Measurements from ENCODE around the gene PHYH. TPM values are rescaled to one million over a fixed set of nuclear protein-coding genes. Genes with fewer than 3 reads are reported as not detected.

PHYH gene
- total and polyA plus RNA-seq, 2 donors (not counting 1 experiment from before 2014, with no cell fraction given), result 21.8 to 31.5 TPM

DNA sequence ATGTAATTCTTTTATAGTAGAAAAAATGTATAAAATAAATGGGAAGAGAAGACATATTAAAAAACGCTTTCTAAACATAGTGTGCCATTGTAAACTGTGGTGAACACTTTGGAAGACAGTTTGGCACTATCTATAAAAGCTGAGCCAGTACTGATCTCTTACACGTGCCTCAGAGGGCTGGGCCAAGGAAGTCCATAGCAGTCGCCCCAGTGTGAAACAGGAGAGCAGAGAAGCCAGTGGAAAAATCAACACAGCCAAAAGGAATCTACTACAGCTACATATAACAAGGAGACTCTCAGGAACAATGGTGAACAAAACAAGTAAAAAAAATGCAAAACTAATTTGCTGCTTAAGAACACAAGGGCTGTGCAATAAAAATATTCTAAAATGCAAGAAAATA is 27.7 kb upstream of the PHYH start:
- no peaks in the 10 kb centered on the region for H3K9me3 ChIP-seq (ENCODE audit: control insufficient read depth, insufficient read depth, low read depth, low read length)
- H2AFZ ChIP-seq (ENCODE audit: low read length), result no peak overlapping the region
- TF ChIP-seq, protein P1, sequence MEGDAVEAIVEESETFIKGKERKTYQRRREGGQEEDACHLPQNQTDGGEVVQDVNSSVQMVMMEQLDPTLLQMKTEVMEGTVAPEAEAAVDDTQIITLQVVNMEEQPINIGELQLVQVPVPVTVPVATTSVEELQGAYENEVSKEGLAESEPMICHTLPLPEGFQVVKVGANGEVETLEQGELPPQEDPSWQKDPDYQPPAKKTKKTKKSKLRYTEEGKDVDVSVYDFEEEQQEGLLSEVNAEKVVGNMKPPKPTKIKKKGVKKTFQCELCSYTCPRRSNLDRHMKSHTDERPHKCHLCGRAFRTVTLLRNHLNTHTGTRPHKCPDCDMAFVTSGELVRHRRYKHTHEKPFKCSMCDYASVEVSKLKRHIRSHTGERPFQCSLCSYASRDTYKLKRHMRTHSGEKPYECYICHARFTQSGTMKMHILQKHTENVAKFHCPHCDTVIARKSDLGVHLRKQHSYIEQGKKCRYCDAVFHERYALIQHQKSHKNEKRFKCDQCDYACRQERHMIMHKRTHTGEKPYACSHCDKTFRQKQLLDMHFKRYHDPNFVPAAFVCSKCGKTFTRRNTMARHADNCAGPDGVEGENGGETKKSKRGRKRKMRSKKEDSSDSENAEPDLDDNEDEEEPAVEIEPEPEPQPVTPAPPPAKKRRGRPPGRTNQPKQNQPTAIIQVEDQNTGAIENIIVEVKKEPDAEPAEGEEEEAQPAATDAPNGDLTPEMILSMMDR (conservative IDR thresholded peaks at IDR 0.05 in 1 of 2, IDR thresholded peaks at IDR 0.05 in 1 of 2; ENCODE audit: low read depth in 1 of 2, low read length in 2 of 2), result no peak
- TF ChIP-seq EZH2 (IDR thresholded peaks at IDR 0.05; ENCODE audit: low read length, missing control alignments), result no peak
- H3K4me2 ChIP-seq (ENCODE audit: extremely low read depth, insufficient read depth, low read length), result no peak overlapping the region
- no peak overlapping the region for H3K27ac ChIP-seq (ENCODE audit: insufficient read depth, low read length)
- H3K4me1 ChIP-seq (ENCODE audit: control insufficient read depth, extremely low read depth, insufficient read depth, low read length), result no peaks in the 10 kb centered on the region
- no peak for DNase-seq (ENCODE audit: low read depth in 2 of 2)
- H3K4me3 ChIP-seq (replicated peaks in 1 of 4; ENCODE audit: control extremely low read depth in 1 of 4, insufficient read depth in 1 of 4, low read depth in 3 of 4, low read length in 4 of 4), result no peak overlapping the region
- H3K36me3 ChIP-seq (ENCODE audit: control insufficient read depth, insufficient read depth, low read length), result peaks cover 6% of the 10 kb centered on the region
- H4K20me1 ChIP-seq (ENCODE audit: control insufficient read depth, extremely low read depth, insufficient read depth, low read length), result no peaks in the 10 kb centered on the region
- H3K27me3 ChIP-seq (ENCODE audit: control insufficient read depth, insufficient read depth, low read length), result no peaks in the 10 kb centered on the region
- no peaks in the 10 kb centered on the region for H3K79me2 ChIP-seq (ENCODE audit: control insufficient read depth, insufficient read depth, low read length)
- no peak overlapping the region for H3K9ac ChIP-seq (ENCODE audit: insufficient read depth, low read length)

- no peaks in the 10 kb centered on the region for H4K20me1 ChIP-seq (ENCODE audit: control insufficient read depth, extremely low read depth, insufficient read depth, low read length)
- no peaks in the 10 kb centered on the region for H3K27me3 ChIP-seq (ENCODE audit: control insufficient read depth, insufficient read depth, low read length)
- H3K9ac ChIP-seq (ENCODE audit: insufficient read depth, low read length), result no peak overlapping the region
- H3K4me3 ChIP-seq (replicated peaks in 1 of 4; ENCODE audit: control extremely low read depth in 1 of 4, insufficient read depth in 1 of 4, low read depth in 3 of 4, low read length in 4 of 4), result no peak overlapping the region
- no peaks in the 10 kb centered on the region for H3K9me3 ChIP-seq (ENCODE audit: control insufficient read depth, insufficient read depth, low read depth, low read length)
- no peak overlapping the region for H3K27ac ChIP-seq (ENCODE audit: insufficient read depth, low read length)
- no peak overlapping the region for H3K4me2 ChIP-seq (ENCODE audit: extremely low read depth, insufficient read depth, low read length)
- H3K4me1 ChIP-seq (ENCODE audit: control insufficient read depth, extremely low read depth, insufficient read depth, low read length), result no peaks in the 10 kb centered on the region
- H2AFZ ChIP-seq (ENCODE audit: low read length), result no peak overlapping the region
- H3K79me2 ChIP-seq (ENCODE audit: control insufficient read depth, insufficient read depth, low read length), result no peaks in the 10 kb centered on the region
- no peak for TF ChIP-seq EZH2 (IDR thresholded peaks at IDR 0.05; ENCODE audit: low read length, missing control alignments)
- TF ChIP-seq, protein P1 (conservative IDR thresholded peaks at IDR 0.05 in 1 of 2, IDR thresholded peaks at IDR 0.05 in 1 of 2; ENCODE audit: low read depth in 1 of 2, low read length in 2 of 2), result no peak
- DNase-seq (ENCODE audit: low read depth in 2 of 2), result no peak
- peaks cover 6% of the 10 kb centered on the region for H3K36me3 ChIP-seq (ENCODE audit: control insufficient read depth, insufficient read depth, low read length)
These were observed 22.8 kb upstream of the PHYH start for GRCh38 chr10:13322615-13323148.

DNA sequence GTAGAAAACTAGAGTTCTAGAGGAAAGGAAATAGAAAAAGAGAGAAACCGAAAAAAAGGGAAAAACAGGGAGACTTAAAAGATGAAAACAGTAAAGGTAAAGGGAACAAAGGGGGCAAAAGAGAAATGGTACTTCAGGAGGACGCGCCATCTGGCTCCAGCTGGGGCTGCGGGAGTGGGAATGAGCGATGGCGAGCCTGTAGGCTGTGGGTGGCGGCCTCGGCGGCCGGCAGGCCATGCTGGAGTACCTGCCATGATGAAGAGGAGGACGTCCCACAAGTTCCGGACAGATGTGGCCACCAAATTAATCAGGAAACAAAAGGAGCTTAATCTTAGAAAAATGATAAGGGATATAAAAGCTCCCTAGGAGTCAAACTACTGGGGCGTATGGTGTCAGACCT is 21.7 kb upstream of the PHYH start:
- no peak overlapping the region for H3K4me3 ChIP-seq (replicated peaks in 1 of 4; ENCODE audit: control extremely low read depth in 1 of 4, insufficient read depth in 1 of 4, low read depth in 3 of 4, low read length in 4 of 4)
- H3K9ac ChIP-seq (ENCODE audit: insufficient read depth, low read length), result no peak overlapping the region
- H3K4me2 ChIP-seq (ENCODE audit: extremely low read depth, insufficient read depth, low read length), result no peak overlapping the region
- TF ChIP-seq, protein P1 (conservative IDR thresholded peaks at IDR 0.05 in 1 of 2, IDR thresholded peaks at IDR 0.05 in 1 of 2; ENCODE audit: low read depth in 1 of 2, low read length in 2 of 2), result no peak
- TF ChIP-seq EZH2 (IDR thresholded peaks at IDR 0.05; ENCODE audit: low read length, missing control alignments), result no peak
- no peak overlapping the region for H2AFZ ChIP-seq (ENCODE audit: low read length)
- H3K4me1 ChIP-seq (ENCODE audit: control insufficient read depth, extremely low read depth, insufficient read depth, low read length), result no peaks in the 10 kb centered on the region
- H3K36me3 ChIP-seq (ENCODE audit: control insufficient read depth, insufficient read depth, low read length), result peaks cover 6% of the 10 kb centered on the region
- no peaks in the 10 kb centered on the region for H4K20me1 ChIP-seq (ENCODE audit: control insufficient read depth, extremely low read depth, insufficient read depth, low read length)
- no peaks in the 10 kb centered on the region for H3K27me3 ChIP-seq (ENCODE audit: control insufficient read depth, insufficient read depth, low read length)
- H3K27ac ChIP-seq (ENCODE audit: insufficient read depth, low read length), result no peak overlapping the region
- no peaks in the 10 kb centered on the region for H3K79me2 ChIP-seq (ENCODE audit: control insufficient read depth, insufficient read depth, low read length)
- DNase-seq (ENCODE audit: low read depth in 2 of 2), result no peak
- no peaks in the 10 kb centered on the region for H3K9me3 ChIP-seq (ENCODE audit: control insufficient read depth, insufficient read depth, low read depth, low read length)
